Measurements from ENCODE around the gene MCM5.
"Not testable (repeated sequence)": the region's sequence is repeated elsewhere in the genome, so short reads cannot be mapped to it uniquely, and the experiment has no call there.

MCM5 gene

GRCh38 chr22:35467681-35468434 is 67.9 kb downstream of the MCM5 start:
- no peak for DNase-seq (ENCODE audit: extremely low read depth, low read depth)

GRCh38 chr22:35470903-35471321 is 71.0 kb downstream of the MCM5 start:
- TF ChIP-seq CTCF (IDR thresholded peaks at IDR 0.05; ENCODE audit: low read depth, low read length) = no peak
- no peak for DNase-seq (ENCODE audit: extremely low read depth, low read depth)

More at GRCh38 chr22:35467681-35468434, 67.9 kb downstream of the MCM5 start:
- TF ChIP-seq CTCF (IDR thresholded peaks at IDR 0.05; ENCODE audit: low read depth, low read length) = no peak

GRCh38 chr22:35471566-35471965 is 71.6 kb downstream of the MCM5 start:
- DNase-seq (ENCODE audit: extremely low read depth, low read depth) = not testable (repeated sequence)

GRCh38 chr22:35472488-35472887 is 72.5 kb downstream of the MCM5 start:
- no peak for TF ChIP-seq CTCF (IDR thresholded peaks at IDR 0.05; ENCODE audit: low read depth, low read length)
- no peak for DNase-seq (ENCODE audit: extremely low read depth, low read depth)

GRCh38 chr22:35473971-35474370 is 74.0 kb downstream of the MCM5 start:
- no peak for DNase-seq (ENCODE audit: extremely low read depth, low read depth)
- no peak for TF ChIP-seq CTCF (IDR thresholded peaks at IDR 0.05; ENCODE audit: low read depth, low read length)

Measured in AG09319 (cell line).